CD4-positive, alpha-beta T cell (primary cell): ENCODE results near the gene R3HCC1L. TPM values are rescaled to one million over a fixed set of nuclear protein-coding genes. Genes with fewer than 3 reads are reported as not detected.

Source experiments
- ATAC-seq: fragments of 200-7000 bp; cut with Tn5 transposase; one replicate; pipeline ENCODE4 v1.10.0; 2022; ENCODE audit warnings: mild to moderate bottlenecking; ENCODE audit not compliant: poor library complexity
- CTCF ChIA-PET: fragments of 350-600 bp; sonication (Branson Sonifier 250); formaldehyde crosslinking; loops from one replicate; lab custom pipeline; 2021; ENCODE audit warnings: antibody characterized with exemption, inconsistent platforms; lab: Charles Lee
- POLR2A ChIA-PET: fragments of 350-600 bp; sonication (Branson Sonifier 250); formaldehyde crosslinking; loops from one replicate; lab custom pipeline; 2021; ENCODE audit warnings: antibody characterized with exemption, inconsistent platforms; lab: Charles Lee
- DNase-seq, 14 experiments: peaks; one replicate each; pipeline ENCODE4 v3.0.0-alpha.2; 2013 to 2020; ENCODE audit warnings: mixed read lengths in 2 of 14
- H3K27ac ChIP-seq, 2 donors: one replicate each; pipeline versions ENCODE4 v1.5.1 to v1.7.0; 2013; ENCODE audit warnings: low read length in 2 of 2, low read depth in 1 of 2, mild to moderate bottlenecking in 1 of 2
- H3K27me3 ChIP-seq, 2 experiments: 1 replicate in 1 of 2; 2 replicates in 1 of 2; pipeline versions ENCODE4 v1.6.1 to v1.7.0; 2013; ENCODE audit warnings: low read length in 2 of 2, control low read depth in 1 of 2, mild to moderate bottlenecking in 1 of 2, moderate library complexity in 1 of 2; ENCODE audit not compliant: insufficient read depth in 2 of 2, control insufficient read depth in 1 of 2
- H3K36me3 ChIP-seq: one replicate; pipeline ENCODE4 v1.6.1; 2013; ENCODE audit warnings: low read length, control low read depth; ENCODE audit not compliant: insufficient read depth
- H3K4me1 ChIP-seq: one replicate; pipeline ENCODE4 v1.6.1; 2013; ENCODE audit warnings: low read length, control low read depth; ENCODE audit not compliant: insufficient read depth
- H3K4me3 ChIP-seq: one replicate; pipeline ENCODE4 v1.5.1; 2013; ENCODE audit warnings: mild to moderate bottlenecking, low read length, moderate library complexity
- H3K9me3 ChIP-seq, 2 experiments: 1 replicate in 1 of 2; 2 replicates in 1 of 2; pipeline versions ENCODE4 v1.6.1 to v1.7.0; 2013; ENCODE audit warnings: low read length in 2 of 2, mild to moderate bottlenecking in 2 of 2, control low read depth in 1 of 2, moderate library complexity in 1 of 2; ENCODE audit not compliant: control insufficient read depth in 1 of 2, insufficient read depth in 1 of 2
- H3K27ac Mint-ChIP-seq: one replicate; pipeline ENCODE4 v1.8.0; 2020; ENCODE audit warnings: mixed read lengths
- H3K27me3 Mint-ChIP-seq: one replicate; pipeline ENCODE4 v1.8.0; 2021; ENCODE audit warnings: mixed read lengths
- H3K36me3 Mint-ChIP-seq: one replicate; pipeline ENCODE4 v1.8.0; 2021; ENCODE audit warnings: low read depth, mixed read lengths
- H3K4me1 Mint-ChIP-seq: one replicate; pipeline ENCODE4 v1.8.0; 2021; ENCODE audit warnings: low read depth, mixed read lengths
- H3K4me3 Mint-ChIP-seq: one replicate; pipeline ENCODE4 v1.8.0; 2020; ENCODE audit warnings: mild to moderate bottlenecking, mixed read lengths
- H3K9me3 Mint-ChIP-seq: one replicate; pipeline ENCODE4 v1.8.0; 2020; ENCODE audit warnings: mixed read lengths
- intact Hi-C, 2 experiments: fragments of 100-400 bp; cut with DNase I in 1 of 2; cut with micrococcal nuclease in 1 of 2; formaldehyde crosslinking; loops; one replicate each; pipeline versions ENCODE4 v1.15.1 to v1.9.0; 2023 to 2025; cut with DNase I, micrococcal nuclease
- total RNA-seq, 174 experiments: library from RNA in 2 of 174; stranded (reverse) in 2 of 174; gene quantifications; one replicate each; pipeline ENCODE4 v1.2.3 and lab custom pipeline; 2021 to 2026
- TF ChIP-seq, protein P1 (sequence below): fragments of 200-600 bp; IDR thresholded peaks from one replicate; pipeline ENCODE4 v1.8.0; 2022; ENCODE audit warnings: antibody characterized with exemption, mild to moderate bottlenecking

R3HCC1L gene
- total RNA-seq, 2 experiments from 2014 or later, result 12.7 to 13.7 TPM

DNA sequence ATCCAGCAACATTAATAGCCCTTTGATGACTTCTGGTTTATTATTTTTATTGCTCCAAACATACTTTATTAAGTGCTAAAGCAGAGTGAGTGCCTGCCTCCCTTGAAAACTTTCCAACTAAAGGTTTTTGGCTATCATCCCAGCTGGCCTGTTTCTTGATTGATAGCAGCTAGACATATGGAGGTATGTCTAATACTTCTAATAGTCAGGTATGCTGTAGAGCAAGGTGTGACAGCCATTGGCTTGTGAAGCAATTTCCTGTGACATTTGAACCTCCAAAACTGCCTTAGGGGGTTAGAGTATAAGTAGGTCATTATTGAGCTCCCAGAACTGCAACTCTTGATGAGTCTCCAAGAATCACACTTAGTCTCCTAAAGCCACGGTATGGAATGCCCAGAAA is 77.7 kb downstream of the R3HCC1L start:
- peaks cover 57% of the 10 kb centered on the region for H3K4me1 Mint-ChIP-seq
- DNase-seq (no peak), ATAC-seq (no peak)
- Histone ChIP-seq H3K4me3 (no peak overlapping the region), H3K36me3 (peaks cover 26% of the 10 kb centered on the region), H3K27ac (no peak overlapping the region), H3K4me1 (peaks cover 3% of the 10 kb centered on the region), H3K27me3 (no peaks in the 10 kb centered on the region), H3K9me3 (peaks cover 0 to 6% of the 10 kb centered on the region in 2 experiments)
- peaks cover 89% of the 10 kb centered on the region for H3K36me3 Mint-ChIP-seq
- H3K4me3 Mint-ChIP-seq, result no peak overlapping the region
- TF ChIP-seq, protein P1, sequence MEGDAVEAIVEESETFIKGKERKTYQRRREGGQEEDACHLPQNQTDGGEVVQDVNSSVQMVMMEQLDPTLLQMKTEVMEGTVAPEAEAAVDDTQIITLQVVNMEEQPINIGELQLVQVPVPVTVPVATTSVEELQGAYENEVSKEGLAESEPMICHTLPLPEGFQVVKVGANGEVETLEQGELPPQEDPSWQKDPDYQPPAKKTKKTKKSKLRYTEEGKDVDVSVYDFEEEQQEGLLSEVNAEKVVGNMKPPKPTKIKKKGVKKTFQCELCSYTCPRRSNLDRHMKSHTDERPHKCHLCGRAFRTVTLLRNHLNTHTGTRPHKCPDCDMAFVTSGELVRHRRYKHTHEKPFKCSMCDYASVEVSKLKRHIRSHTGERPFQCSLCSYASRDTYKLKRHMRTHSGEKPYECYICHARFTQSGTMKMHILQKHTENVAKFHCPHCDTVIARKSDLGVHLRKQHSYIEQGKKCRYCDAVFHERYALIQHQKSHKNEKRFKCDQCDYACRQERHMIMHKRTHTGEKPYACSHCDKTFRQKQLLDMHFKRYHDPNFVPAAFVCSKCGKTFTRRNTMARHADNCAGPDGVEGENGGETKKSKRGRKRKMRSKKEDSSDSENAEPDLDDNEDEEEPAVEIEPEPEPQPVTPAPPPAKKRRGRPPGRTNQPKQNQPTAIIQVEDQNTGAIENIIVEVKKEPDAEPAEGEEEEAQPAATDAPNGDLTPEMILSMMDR, result no peak
- intact Hi-C loops, result no loop called here
- peaks cover 6% of the 10 kb centered on the region for H3K9me3 Mint-ChIP-seq
- ChIA-PET CTCF (no interaction called here), POLR2A (no interaction called here)
- H3K27ac Mint-ChIP-seq, result no peak overlapping the region
- no peaks in the 10 kb centered on the region for H3K27me3 Mint-ChIP-seq

- intact Hi-C loops, result no loop called here
- POLR2A ChIA-PET, result interaction anchor here (1.0 kb wide), 1 partner anchor 40 kb away, joined by 3 read pairs; no protein-coding TSS in a partner anchor
These were observed 79.3 kb downstream of the R3HCC1L start for GRCh38 chr10:98213740-98214139.

DNA sequence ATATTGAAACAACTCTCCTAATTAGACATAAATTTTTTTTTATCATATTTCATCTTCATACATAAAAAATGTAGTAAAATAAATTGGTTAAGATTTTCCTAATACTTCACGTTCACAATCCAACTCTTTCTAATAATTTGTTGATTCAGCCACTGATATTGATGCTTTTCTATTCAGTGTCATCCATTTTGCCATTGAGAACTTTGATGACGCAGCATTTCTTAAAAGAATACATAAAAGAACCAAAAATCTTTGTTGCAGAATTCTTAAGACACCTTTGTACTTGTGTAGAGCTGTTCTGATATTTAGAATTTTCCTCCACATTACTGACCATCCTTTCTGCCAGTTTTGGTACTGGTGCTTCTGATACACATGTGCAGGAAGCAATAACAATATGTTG is 80.9 kb downstream of the R3HCC1L start:
- TF ChIP-seq, protein P1, result no peak
- POLR2A ChIA-PET, result no interaction called here
- H3K27ac Mint-ChIP-seq, result no peak overlapping the region
- Histone ChIP-seq H3K9me3 (peaks cover 12 to 13% of the 10 kb centered on the region in 2 experiments), H3K36me3 (peaks cover 6% of the 10 kb centered on the region), H3K27ac (no peak overlapping the region), H3K4me1 (peaks cover 3% of the 10 kb centered on the region), H3K4me3 (no peak overlapping the region), H3K27me3 (no peaks in the 10 kb centered on the region)
- peaks cover 52% of the 10 kb centered on the region for H3K4me1 Mint-ChIP-seq
- H3K36me3 Mint-ChIP-seq, result peaks cover 93% of the 10 kb centered on the region
- H3K9me3 Mint-ChIP-seq, result peaks cover 15% of the 10 kb centered on the region
- ATAC-seq (no peak), DNase-seq (no peak)
- CTCF ChIA-PET, result no interaction called here
- intact Hi-C loops, result no loop called here
- H3K4me3 Mint-ChIP-seq, result no peak overlapping the region
- no peaks in the 10 kb centered on the region for H3K27me3 Mint-ChIP-seq

More at GRCh38 chr10:98213740-98214139, 79.3 kb downstream of the R3HCC1L start:
- H3K27ac ChIP-seq, result no peak overlapping the region
- TF ChIP-seq, protein P1, result no peak
- Mint-ChIP-seq H3K27me3 (no peaks in the 10 kb centered on the region), H3K9me3 (peaks cover 8% of the 10 kb centered on the region), H3K27ac (no peak overlapping the region), H3K4me3 (no peak overlapping the region), H3K4me1 (peaks cover 56% of the 10 kb centered on the region), H3K36me3 (peaks cover 89% of the 10 kb centered on the region)
- CTCF ChIA-PET, result no interaction called here
- H3K27me3 ChIP-seq, result no peaks in the 10 kb centered on the region
- H3K4me3 ChIP-seq, result no peak overlapping the region
- peaks cover 0 to 7% of the 10 kb centered on the region in 2 experiments for H3K9me3 ChIP-seq
- peaks cover 3% of the 10 kb centered on the region for H3K4me1 ChIP-seq
- peaks cover 18% of the 10 kb centered on the region for H3K36me3 ChIP-seq
- ATAC-seq (no peak), DNase-seq (no peak)
